Mesendoderm (in vitro differentiated cells): ENCODE data around the gene NCOR2.

Experiments used
- DNase-seq: peaks from one replicate; pipeline ENCODE4 v3.0.0; 2013
- H2AK5ac ChIP-seq: 2 replicates; pipeline ENCODE4 v1.6.1; 2013; ENCODE audit warnings: low read length, inconsistent platforms
- H2BK120ac ChIP-seq: 2 replicates; pipeline ENCODE4 v1.6.1; 2013; ENCODE audit warnings: low read depth, mild to moderate bottlenecking, low read length, moderate library complexity, mixed read lengths
- H2BK15ac ChIP-seq: replicated peaks from 2 replicates; pipeline ENCODE4 v1.6.1; 2013; ENCODE audit warnings: low read depth, mild to moderate bottlenecking, moderate library complexity
- H2BK5ac ChIP-seq: 2 replicates; pipeline ENCODE4 v1.6.1; 2013; ENCODE audit warnings: low read length, inconsistent platforms
- H3K18ac ChIP-seq: 2 replicates; pipeline ENCODE4 v1.6.1; 2013; ENCODE audit warnings: mild to moderate bottlenecking, low read length, mixed read lengths
- H3K23ac ChIP-seq: one replicate; pipeline ENCODE4 v1.6.1; 2013; ENCODE audit warnings: low read length
- H3K27ac ChIP-seq: 2 replicates; pipeline ENCODE4 v1.5.1; 2013; ENCODE audit warnings: low read depth, mild to moderate bottlenecking, inconsistent platforms, low read length, moderate library complexity
- H3K27me3 ChIP-seq: 2 replicates; pipeline ENCODE4 v1.6.1; 2013; ENCODE audit warnings: low read length, control low read depth, mild to moderate bottlenecking, inconsistent platforms; ENCODE audit not compliant: insufficient read depth, poor library complexity
- H3K36me3 ChIP-seq: 2 replicates; pipeline ENCODE4 v1.6.1; 2013; ENCODE audit warnings: low read length, inconsistent platforms; ENCODE audit not compliant: control insufficient read depth, insufficient read depth
- H3K4ac ChIP-seq: one replicate; pipeline ENCODE4 v1.6.1; 2013; ENCODE audit warnings: low read depth, mild to moderate bottlenecking, low read length, moderate library complexity
- H3K4me1 ChIP-seq: 2 replicates; pipeline ENCODE4 v1.6.1; 2013; ENCODE audit warnings: low read depth, low read length, inconsistent platforms; ENCODE audit not compliant: control insufficient read depth
- H3K4me2 ChIP-seq: 2 replicates; pipeline ENCODE4 v1.6.1; 2013; ENCODE audit warnings: low read length
- H3K4me3 ChIP-seq: 2 replicates; pipeline ENCODE4 v1.5.1; 2013; ENCODE audit warnings: mild to moderate bottlenecking, low read length
- H3K56ac ChIP-seq: one replicate; pipeline ENCODE4 v1.6.1; 2013; ENCODE audit warnings: low read length
- H3K79me1 ChIP-seq: 2 replicates; pipeline ENCODE4 v1.6.1; 2013; ENCODE audit warnings: low read length, inconsistent platforms
- H3K79me2 ChIP-seq: 2 replicates; pipeline ENCODE4 v1.6.1; 2013; ENCODE audit warnings: mild to moderate bottlenecking, low read length; ENCODE audit not compliant: control insufficient read depth, insufficient read depth
- H3K9ac ChIP-seq: 2 replicates; pipeline ENCODE4 v1.6.1; 2013; ENCODE audit warnings: low read length, inconsistent platforms
- H4K5ac ChIP-seq: one replicate; pipeline ENCODE4 v1.6.1; 2013; ENCODE audit warnings: low read length
- H4K8ac ChIP-seq: one replicate; pipeline ENCODE4 v1.6.1; 2013; ENCODE audit warnings: low read depth, mild to moderate bottlenecking, control low read depth, low read length, moderate library complexity
- WGBS: extraction: QIAGEN DNeasy Blood & Tissue Kit; methylation state at CpG from one replicate; pipeline ENCODE4 v1.1.7; 2013; ENCODE audit warnings: low lambda C conversion rate, missing lambda C conversion rate; ENCODE audit not compliant: insufficient coverage; ENCODE audit errors: extremely low coverage; 5-methylcytosine and 5-hydroxymethylcytosine counted together

The NCOR2 gene

DNA sequence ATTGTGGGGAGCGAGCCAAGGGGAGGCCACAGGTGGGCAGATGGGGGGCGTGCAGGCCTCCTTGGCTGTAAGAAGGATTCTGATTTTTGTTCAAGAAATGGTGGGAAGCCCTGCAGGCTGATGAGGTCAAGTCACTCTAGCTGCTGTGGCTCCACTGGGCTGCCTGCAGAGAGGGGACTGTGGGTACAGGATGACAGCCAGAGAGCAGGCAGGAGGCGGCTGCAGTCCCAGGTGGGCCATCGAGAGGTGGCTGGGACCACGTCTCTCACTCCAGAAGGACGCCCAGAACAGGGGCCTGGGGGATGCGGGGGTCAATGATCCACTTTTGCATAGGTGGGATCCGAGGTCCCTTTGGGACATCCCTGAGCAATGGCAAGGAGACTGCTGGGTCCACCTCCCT, 9.1 kb downstream of the NCOR2 start:
- Histone ChIP-seq H3K4me2 (no peak overlapping the region), H4K5ac (no peak overlapping the region), H3K56ac (no peak overlapping the region), H3K4me1 (peaks cover 6% of the 10 kb centered on the region), H3K18ac (no peak overlapping the region), H3K9ac (no peak overlapping the region), H3K23ac (no peak overlapping the region), H3K27ac (no peak overlapping the region), H2BK15ac (no peak overlapping the region), H3K79me2 (peaks cover 98% of the 10 kb centered on the region), H3K36me3 (no peaks in the 10 kb centered on the region), H3K4me3 (no peak overlapping the region), H3K27me3 (no peaks in the 10 kb centered on the region), H2BK120ac (no peak overlapping the region), H3K79me1 (peaks cover 22% of the 10 kb centered on the region), H3K4ac (no peak overlapping the region), H4K8ac (no peak overlapping the region), H2AK5ac (no peak overlapping the region), H2BK5ac (no peak overlapping the region)
- no CpG with 5 or more reads among the region's 8 CpGs for WGBS
- no peak for DNase-seq

- no peak overlapping the region for H3K9ac ChIP-seq
- peaks cover 6% of the 10 kb centered on the region for H3K4me1 ChIP-seq
- H3K4me2 ChIP-seq = no peak overlapping the region
- no peak overlapping the region for H4K5ac ChIP-seq
- H3K18ac ChIP-seq = no peak overlapping the region
- H2BK15ac ChIP-seq = no peak overlapping the region
- no peak overlapping the region for H3K4me3 ChIP-seq
- H3K23ac ChIP-seq = no peak overlapping the region
- H4K8ac ChIP-seq = no peak overlapping the region
- H2BK120ac ChIP-seq = no peak overlapping the region
- H3K27me3 ChIP-seq = no peaks in the 10 kb centered on the region
- H3K4ac ChIP-seq = no peak overlapping the region
- WGBS = no CpG with 5 or more reads among the region's 15 CpGs
- no peaks in the 10 kb centered on the region for H3K36me3 ChIP-seq
- H2BK5ac ChIP-seq = no peak overlapping the region
- peaks cover 98% of the 10 kb centered on the region for H3K79me2 ChIP-seq
- H2AK5ac ChIP-seq = no peak overlapping the region
- H3K56ac ChIP-seq = no peak overlapping the region
- H3K27ac ChIP-seq = no peak overlapping the region
- DNase-seq = no peak
- H3K79me1 ChIP-seq = peaks cover 26% of the 10 kb centered on the region
Measured at GRCh38 chr12:124557518-124558223, 9.7 kb downstream of the NCOR2 start.

DNA sequence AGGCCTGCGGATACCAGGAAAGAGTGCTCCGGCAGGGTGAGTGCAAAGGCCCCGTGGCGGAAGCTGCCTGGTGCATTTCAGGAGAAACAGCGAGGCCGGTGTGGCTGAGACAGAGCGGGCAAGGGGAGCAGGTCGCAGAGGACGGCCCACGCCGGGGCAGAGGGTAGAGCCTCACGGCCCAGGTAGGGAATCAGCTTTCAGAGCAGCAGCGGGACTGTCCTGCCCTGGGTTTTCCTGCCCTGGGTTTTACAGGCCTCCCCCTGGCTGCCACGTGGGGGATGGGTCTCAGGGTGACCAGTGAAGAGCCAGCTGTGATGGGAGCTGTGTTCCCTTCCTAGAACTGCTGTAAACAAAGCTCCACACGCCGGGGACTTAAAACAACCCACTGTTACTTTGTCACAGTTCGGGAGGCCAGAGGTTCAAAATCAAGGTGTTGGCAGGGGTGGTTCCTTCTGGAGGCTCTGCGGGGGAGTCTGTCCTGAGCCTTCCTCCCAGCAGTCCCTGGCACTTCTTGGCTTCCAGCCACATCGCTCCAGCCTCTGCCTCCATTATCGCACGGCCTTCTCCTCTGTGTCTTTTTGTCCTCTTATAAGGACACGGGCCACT, 10.4 kb downstream of the NCOR2 start:
- Histone ChIP-seq H2BK15ac (no peak overlapping the region), H2AK5ac (no peak overlapping the region), H3K4me2 (no peak overlapping the region), H3K4me3 (no peak overlapping the region), H3K36me3 (no peaks in the 10 kb centered on the region), H3K4ac (no peak overlapping the region), H2BK5ac (no peak overlapping the region), H3K56ac (no peak overlapping the region), H3K9ac (no peak overlapping the region), H3K79me2 (peaks cover 97% of the 10 kb centered on the region), H4K8ac (no peak overlapping the region), H3K27ac (no peak overlapping the region), H3K23ac (no peak overlapping the region), H3K4me1 (peaks cover 4% of the 10 kb centered on the region), H4K5ac (no peak overlapping the region), H3K18ac (no peak overlapping the region), H2BK120ac (no peak overlapping the region), H3K79me1 (peaks cover 26% of the 10 kb centered on the region), H3K27me3 (no peaks in the 10 kb centered on the region)
- no peak for DNase-seq
- no CpG with 5 or more reads among the region's 22 CpGs for whole genome bisulfite sequencing

DNA sequence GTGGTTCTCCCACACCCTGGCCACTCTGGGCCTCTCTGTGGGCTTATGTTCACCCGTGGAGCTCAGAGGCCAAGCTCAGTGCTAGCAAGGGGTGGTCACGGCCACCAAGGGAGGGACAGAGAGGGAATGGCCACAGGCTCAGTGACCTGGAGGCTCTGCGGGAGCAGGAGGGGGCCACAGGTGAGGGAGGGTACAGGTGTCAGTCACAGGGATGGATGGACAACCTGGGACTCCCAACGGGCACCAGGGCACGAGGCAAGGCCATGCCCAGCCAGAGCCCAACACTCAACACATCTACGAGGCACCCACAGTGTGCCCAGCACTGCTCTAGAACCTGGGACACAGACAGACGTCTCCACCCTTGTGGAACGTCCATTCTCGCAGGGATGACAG, 11.3 kb downstream of the NCOR2 start:
- no peak overlapping the region for H3K18ac ChIP-seq
- DNase-seq = no peak
- no peak overlapping the region for H4K5ac ChIP-seq
- H3K79me2 ChIP-seq = peaks cover 96% of the 10 kb centered on the region
- no peak overlapping the region for H4K8ac ChIP-seq
- peaks cover 24% of the 10 kb centered on the region for H3K79me1 ChIP-seq
- no peak overlapping the region for H2BK15ac ChIP-seq
- no peaks in the 10 kb centered on the region for H3K4me1 ChIP-seq
- no peak overlapping the region for H3K9ac ChIP-seq
- no peak overlapping the region for H3K4me2 ChIP-seq
- no peak overlapping the region for H2BK120ac ChIP-seq
- no peak overlapping the region for H2AK5ac ChIP-seq
- no CpG with 5 or more reads among the region's 9 CpGs for WGBS
- H3K4ac ChIP-seq = no peak overlapping the region
- H3K27me3 ChIP-seq = no peaks in the 10 kb centered on the region
- no peaks in the 10 kb centered on the region for H3K36me3 ChIP-seq
- no peak overlapping the region for H3K4me3 ChIP-seq
- H2BK5ac ChIP-seq = no peak overlapping the region
- no peak overlapping the region for H3K27ac ChIP-seq
- H3K56ac ChIP-seq = no peak overlapping the region
- no peak overlapping the region for H3K23ac ChIP-seq

DNA sequence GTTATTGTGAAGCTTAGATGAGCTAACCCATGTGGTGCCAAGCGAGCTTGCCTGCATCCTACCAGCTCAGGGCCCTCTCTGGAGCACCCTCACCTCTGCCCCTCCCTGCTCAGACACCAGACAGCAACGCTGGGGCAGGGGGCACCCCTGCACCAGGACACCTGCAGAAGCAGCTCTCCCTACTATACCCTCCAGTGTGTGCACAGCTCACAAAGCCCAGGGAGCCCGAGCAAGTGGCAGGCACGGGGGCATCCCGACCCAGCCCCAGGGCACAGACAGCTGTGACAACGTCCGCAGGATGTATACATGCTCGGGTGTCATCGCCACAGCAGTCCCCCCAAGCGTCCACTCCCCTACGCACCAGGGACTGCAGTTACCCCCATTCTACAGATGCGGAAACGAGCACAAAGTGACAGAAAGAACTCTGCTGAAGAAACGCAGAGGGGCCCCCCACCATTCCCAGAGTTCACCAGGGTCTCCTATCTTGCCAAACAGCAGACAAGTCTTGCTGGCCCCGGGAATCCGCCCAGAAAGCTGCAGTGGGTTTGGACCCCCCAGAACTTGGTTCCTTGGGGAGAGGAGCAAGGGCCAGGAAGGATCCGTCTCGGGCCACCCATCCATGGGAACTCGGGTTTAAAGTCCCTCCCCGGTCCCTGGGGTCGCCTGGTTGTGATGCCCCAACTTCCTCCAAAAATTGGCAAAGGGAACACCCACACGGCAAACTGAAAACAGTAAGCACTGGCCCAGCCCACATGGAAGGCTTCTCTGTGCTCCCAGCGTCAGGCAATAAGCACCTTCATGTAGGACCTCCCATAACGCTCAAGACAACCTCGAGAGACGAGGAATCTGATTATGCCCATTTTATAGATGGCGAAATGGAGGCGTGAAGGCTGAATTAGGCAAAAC, 12.0 kb downstream of the NCOR2 start:
- no peak overlapping the region for H3K56ac ChIP-seq
- H3K4ac ChIP-seq = no peak overlapping the region
- no peaks in the 10 kb centered on the region for H3K4me1 ChIP-seq
- no peaks in the 10 kb centered on the region for H3K27me3 ChIP-seq
- H2BK15ac ChIP-seq = no peak overlapping the region
- H4K8ac ChIP-seq = no peak overlapping the region
- no peak overlapping the region for H3K4me2 ChIP-seq
- no peak overlapping the region for H4K5ac ChIP-seq
- no CpG with 5 or more reads among the region's 28 CpGs for WGBS
- H3K27ac ChIP-seq = no peak overlapping the region
- DNase-seq = no peak
- H2AK5ac ChIP-seq = no peak overlapping the region
- peaks cover 24% of the 10 kb centered on the region for H3K79me1 ChIP-seq
- H2BK120ac ChIP-seq = no peak overlapping the region
- no peak overlapping the region for H3K23ac ChIP-seq
- no peak overlapping the region for H2BK5ac ChIP-seq
- H3K18ac ChIP-seq = no peak overlapping the region
- H3K79me2 ChIP-seq = peaks cover 97% of the 10 kb centered on the region
- H3K36me3 ChIP-seq = no peaks in the 10 kb centered on the region
- no peak overlapping the region for H3K4me3 ChIP-seq
- H3K9ac ChIP-seq = no peak overlapping the region
